CD4-positive, alpha-beta T cell treated with Interleukin-6 at 100 ng/mL for 8 hours (primary cell): Measurements from ENCODE around the gene TDG.
A peak's percentile ranks its signal among the peaks of the same experiment; 100 is the strongest.

Experiments used
- DNase-seq: peaks from one replicate; pipeline ENCODE4 v3.0.0-alpha.2; 2020; ENCODE audit warnings: mixed read lengths, low spot score

The TDG gene

DNA sequence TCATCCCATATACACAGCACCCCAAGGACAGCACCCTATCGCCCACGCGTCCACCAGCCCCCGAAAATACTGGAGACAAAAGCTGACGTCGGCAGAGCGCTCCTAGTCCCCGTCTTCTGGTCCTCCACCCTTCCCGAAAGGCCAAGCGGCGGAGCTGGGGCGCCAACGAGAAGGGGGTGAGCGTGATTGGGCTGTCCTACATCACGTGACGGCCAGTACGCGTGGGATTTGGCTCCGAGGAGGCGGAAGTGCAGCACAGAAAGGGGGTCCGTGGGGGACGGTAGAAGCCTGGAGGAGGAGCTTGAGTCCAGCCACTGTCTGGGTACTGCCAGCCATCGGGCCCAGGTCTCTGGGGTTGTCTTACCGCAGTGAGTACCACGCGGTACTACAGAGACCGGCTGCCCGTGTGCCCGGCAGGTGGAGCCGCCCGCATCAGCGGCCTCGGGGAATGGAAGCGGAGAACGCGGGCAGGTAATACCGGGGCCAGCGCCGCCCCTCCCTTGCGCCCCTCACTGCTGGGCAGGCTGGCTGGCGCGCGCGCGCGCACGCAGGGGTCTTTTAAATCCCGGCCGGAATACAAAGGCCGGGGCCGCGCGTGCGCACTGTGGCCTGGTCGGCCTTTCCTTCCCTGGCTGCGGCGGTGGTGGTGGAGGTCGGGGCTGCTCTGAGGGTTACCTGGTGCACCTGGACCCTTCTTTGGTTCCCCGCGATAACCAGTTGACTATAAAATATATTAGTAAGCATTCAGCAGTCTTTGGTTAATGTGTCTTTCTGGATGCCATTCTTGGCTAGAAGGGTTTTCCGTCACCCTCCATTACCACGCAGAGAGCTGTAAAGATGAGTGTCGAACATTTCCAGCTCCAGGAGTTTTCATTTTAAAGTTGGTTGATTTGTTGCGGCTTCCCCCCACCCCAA lies at the start of gene TDG:
Gene TDG, plus strand, starts transcription at position 283 of the 915 bp plus-strand sequence. Its CDS starts 166 bp downstream, at position 449.
- DNase-seq: peak; percentile 98

DNA sequence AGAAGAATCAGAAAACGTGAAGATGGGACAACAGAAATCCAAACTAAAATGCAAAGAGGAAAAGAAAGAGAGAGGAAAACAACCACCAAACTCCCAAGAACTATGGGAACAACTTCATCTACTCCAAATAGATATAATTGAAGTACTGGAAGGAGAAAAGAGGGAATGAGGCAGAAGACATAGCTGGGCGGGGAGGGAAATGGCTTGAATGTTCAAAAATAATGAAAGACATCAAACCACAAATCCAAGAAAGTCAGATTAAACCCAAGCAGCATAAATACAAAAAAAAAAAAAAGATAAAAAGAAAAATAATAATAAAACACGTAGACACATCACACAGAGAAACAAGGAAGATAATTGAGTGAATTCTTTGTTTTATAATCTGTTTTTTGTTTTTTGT lies 47.8 kb upstream of the TDG start:
- DNase-seq: no peak

DNA sequence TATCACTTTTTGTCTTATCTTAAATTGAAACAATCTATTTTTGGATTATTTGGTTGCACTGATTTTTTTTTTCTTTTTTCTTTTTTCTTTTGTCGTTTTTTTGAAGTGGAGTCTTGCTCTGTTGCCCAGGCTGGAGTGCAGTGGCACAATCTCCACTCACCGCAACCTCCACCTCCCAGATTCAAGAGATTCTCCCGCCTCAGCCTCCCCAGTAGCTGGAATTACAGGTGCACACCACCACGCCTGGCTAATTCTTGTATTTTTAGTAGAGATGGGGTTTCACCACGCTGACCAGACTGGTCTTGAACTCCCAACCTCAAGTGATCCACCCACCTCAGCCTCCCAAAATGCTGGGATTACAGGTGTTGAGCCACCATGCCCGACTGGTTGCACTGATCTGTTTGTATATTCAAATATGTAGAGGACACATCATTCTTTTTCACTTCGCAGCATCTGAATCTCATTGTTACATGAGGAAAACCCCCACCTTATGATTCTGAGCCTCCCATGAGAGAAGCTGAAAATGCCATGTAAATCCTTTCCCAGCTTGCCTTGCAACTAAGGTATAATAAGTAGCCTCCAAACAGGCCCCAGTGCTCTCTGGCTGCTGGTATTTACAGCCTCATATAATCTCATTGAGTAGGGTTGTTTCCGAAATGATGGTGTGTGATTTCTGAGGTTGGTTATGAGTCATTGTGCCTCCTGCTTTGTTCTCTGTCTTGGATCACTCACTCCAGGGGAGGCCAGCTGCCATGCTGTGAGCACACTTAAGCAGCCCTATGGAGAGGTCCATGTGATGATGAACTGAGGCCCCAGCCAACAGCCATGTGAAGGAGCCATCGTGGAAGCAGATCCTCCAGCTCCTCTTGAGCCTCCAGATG lies 40.7 kb upstream of the TDG start:
- DNase-seq: peak; percentile 40

DNA sequence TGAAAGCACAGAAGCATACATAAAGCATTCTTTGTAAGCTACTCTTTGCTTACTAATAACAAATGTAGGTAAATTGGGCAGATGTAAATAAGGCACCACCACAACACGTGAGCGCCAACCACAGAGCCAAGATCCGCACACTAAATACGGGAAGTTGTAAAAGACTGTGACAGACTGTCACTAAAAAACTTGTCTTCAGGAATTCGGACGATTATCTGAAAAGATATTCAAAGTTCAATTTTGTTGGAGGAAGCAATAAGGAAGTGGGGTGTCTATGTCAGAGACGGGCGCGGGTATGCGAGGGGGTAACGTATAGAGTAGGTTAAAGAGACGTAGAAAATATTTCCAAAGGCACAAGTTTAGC lies 37.0 kb upstream of the TDG start:
- DNase-seq: peak; percentile 51

GRCh38 chr12:103929046-103929783 lies 36.5 kb upstream of the TDG start:
- peak; percentile 89 for DNase-seq

DNA sequence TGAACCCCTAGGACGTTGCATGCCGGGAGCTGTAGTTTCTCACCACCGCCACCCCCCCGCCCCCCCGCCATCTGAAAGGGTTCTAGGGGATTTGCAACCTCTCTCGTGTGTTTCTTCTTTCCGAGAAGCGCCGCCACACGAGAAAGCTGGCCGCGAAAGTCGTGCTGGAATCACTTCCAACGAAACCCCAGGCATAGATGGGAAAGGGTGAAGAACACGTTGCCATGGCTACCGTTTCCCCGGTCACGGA lies 36.0 kb upstream of the TDG start:
- no peak for DNase-seq

DNA sequence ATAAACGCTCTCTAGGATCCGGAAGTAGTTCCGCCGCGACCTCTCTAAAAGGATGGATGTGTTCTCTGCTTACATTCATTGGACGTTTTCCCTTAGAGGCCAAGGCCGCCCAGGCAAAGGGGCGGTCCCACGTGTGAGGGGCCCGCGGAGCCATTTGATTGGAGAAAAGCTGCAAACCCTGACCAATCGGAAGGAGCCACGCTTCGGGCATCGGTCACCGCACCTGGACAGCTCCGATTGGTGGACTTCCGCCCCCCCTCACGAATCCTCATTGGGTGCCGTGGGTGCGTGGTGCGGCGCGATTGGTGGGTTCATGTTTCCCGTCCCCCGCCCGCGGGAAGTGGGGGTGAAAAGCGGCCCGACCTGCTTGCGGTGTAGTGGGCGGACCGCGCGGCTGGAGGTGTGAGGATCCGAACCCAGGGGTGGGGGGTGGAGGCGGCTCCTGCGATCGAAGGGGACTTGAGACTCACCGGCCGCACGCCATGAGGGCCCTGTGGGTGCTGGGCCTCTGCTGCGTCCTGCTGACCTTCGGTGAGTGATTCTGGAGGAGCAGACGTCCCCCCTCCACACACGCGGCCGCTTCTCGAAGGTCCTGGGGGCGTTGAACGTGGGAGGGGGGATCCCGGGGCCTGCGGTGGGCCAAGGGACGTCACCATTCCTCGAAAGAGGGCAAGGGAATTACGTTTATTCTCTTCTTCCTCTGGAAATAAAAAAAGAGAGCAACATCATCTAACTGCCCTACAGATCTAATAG lies 35.5 kb upstream of the TDG start, which contains the start of gene HSP90B1:
Gene HSP90B1, plus strand, starts transcription at position 377 of the 753 bp plus-strand sequence. Its CDS starts 106 bp downstream, at position 483.
- peak; percentile 100 for DNase-seq

GRCh38 chr12:103930787-103931735 lies 34.6 kb upstream of the TDG start:
- DNase-seq: no peak

GRCh38 chr12:103933237-103933636 lies 32.4 kb upstream of the TDG start:
- DNase-seq: no peak

DNA sequence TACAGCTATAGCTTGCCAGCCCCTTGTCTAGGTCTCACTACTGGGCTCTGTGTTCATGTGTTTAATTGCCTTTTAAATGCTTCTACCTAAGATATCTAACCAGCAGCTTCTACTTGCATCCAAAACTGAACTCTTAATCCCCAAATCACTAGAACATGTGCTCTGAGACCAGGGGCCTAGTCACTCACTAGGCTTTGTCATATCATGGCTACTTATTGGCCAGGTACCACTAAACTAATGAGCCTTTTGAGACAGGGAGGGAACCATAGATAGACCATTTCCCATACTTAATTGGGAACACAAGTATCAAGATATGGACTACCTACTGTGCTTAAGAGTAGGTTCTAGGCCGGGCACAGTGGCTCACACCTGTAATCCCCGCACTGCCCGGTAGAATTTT lies 29.0 kb upstream of the TDG start:
- no peak for DNase-seq

DNA sequence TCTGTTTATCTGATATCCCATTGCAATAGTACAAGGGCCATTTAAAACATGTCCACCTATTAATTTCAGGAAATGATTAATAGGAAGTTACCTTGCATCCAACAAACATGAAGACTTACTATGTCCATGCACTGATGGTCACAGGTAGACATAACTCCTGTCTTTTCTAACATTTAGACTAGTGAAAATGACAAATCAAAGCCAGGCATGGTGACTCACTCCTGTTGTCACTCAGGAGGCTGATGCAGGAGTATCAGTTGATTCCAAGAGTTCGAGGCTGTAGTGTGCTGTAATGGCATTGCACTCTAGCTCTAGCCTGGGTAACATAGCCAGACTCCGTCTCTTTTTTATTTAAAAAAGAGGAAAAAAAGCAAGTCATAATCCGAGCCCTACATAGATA lies 20.7 kb upstream of the TDG start:
- DNase-seq: no peak

DNA sequence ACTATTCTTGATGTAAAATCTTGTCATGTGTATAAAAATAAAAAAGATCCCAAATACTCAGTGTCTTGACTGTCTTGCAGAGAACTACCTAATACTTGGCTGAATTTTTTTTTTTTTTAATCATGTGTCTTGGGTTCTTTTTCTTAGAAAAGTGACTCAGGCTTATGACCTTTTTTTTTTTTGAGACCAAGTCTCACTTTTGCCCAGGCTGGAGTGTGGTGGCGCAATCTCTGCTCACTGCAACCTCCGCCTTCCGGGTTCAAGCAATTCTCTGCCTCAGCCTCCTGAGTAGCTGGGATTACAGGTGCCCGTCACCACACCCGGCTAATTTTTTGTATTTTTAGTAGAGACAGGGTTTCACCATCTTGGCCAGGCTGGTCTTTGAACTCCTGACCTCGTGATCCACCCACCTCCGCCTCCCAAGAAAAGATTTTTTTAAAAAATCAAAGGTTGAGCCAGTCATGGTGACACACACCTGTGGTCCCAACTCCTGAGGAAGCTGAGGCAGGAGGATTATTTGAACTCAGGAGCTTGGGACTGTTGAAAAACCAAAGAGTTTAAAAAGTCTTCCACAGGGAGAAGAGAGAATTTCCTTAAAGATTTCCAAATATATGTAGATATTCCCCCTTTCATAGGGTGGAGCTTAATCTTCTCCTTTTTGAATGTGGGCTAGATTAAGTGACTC lies 17.7 kb upstream of the TDG start:
- no peak for DNase-seq

- no peak for DNase-seq
Observed at GRCh38 chr12:103948746-103949406, 16.8 kb upstream of the TDG start.

DNA sequence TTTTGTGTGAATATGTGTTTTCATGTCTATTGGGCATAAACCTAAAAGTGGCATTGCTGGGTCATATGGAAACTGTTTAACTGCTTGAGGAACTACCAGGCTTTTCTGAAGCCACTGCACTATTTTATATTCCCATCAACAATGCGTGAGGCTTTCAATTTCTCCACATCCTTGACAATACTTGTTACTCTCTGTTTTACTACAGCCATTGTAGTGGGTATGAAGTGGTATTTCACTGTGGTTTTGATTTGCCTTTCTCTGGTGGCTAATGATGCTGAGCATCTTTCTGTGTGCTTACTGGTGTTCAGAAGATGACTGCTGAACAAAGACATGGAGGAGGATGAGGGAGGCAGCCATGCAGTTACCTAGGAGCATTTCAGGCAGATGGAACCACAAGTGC lies 13.2 kb upstream of the TDG start:
- no peak for DNase-seq

DNA sequence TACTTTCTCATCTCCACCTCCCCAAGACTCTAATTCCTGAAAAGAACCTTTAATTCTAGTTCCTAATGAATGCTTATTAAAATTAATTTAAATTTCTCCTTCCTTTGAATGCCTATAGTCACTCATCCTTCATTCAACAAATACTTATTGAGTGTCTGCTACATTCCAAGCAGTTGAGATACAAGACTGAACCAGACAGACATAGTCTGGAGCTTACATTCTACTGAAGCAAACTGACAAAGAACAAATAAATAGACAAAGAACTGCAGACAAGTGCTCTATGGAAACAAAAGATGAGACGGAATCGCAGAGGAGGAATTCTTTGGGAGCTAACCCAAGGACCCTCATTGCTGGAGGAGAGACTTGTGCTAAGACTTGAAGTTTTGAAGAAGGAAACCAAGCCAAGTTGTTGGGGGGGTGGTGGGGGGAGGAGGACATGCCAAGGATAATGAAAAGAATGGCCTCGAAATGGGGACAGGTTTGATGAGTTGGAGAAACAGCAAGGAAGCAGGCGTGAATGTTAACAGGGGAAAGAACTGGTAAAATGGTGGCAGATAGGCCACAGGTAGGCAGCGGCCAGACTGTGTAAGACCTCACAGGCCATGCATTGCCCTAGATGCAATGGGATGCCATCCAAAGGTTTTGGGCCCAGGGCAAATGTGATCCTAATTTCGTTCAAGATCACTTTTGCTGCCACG lies 9.7 kb upstream of the TDG start:
- no peak for DNase-seq

DNA sequence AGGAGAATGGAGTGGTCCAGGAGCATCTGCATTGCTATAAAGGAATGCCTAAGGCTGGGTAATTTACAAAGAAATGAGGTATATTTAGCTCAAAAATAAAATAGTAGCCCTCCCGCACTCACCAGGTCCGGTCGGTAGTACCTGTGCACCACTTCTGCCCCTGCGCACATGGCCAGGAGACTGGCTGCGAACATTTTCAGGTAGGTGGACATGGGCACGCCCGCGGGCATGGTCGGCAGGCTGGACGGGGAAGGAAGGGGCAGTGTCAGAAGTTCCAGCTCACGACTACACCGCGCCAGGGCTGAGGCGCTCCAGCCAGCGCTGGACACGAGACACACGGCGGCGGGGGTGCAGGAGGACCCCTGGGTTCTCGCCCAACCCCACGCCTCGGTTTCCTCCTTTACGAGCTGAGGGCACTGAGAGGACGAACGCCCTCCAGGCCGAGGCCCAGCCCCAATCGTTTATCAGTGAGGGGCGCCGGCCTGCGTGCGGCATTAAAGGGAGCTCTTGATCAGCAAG lies 9.1 kb upstream of the TDG start:
- no peak for DNase-seq

- DNase-seq: no peak
Observed at GRCh38 chr12:103957865-103958388, 7.7 kb upstream of the TDG start.

- DNase-seq: no peak
Observed at GRCh38 chr12:103958621-103959020, 7.1 kb upstream of the TDG start.
